WTC11 (cell line): ENCODE data around the gene SUPT4H1. TPM values are rescaled to one million over a fixed set of nuclear protein-coding genes. Genes with fewer than 3 reads are reported as not detected.

Experiments used
- ATAC-seq: fragments of 200-7000 bp; cut with Tn5 transposase; 2 replicates; pipeline ENCODE4 v1.10.0; 2021; ENCODE audit warnings: mild to moderate bottlenecking, moderate library complexity
- CTCF ChIA-PET: fragments of 300-600 bp; sonication (Branson Sonifier 250); formaldehyde crosslinking; loops from one replicate; lab custom pipeline; 2021; ENCODE audit warnings: antibody characterized with exemption; lab: Charles Lee
- POLR2A ChIA-PET: fragments of 350-600 bp; sonication (Branson Sonifier 250); formaldehyde crosslinking; loops from one replicate; lab custom pipeline; 2021; ENCODE audit warnings: antibody characterized with exemption; lab: Charles Lee
- DNase-seq: peaks from one replicate; pipeline ENCODE4 v3.0.0; 2021; ENCODE audit warnings: low spot score
- H3K27ac Mint-ChIP-seq: 2 replicates; pipeline ENCODE4 v1.8.0; 2021; ENCODE audit warnings: mixed read lengths
- H3K27me3 Mint-ChIP-seq: 2 replicates; pipeline ENCODE4 v1.8.0; 2021; ENCODE audit warnings: low read depth, mild to moderate bottlenecking, moderate library complexity, mixed read lengths
- H3K36me3 Mint-ChIP-seq: 2 replicates; pipeline ENCODE4 v1.8.0; 2021; ENCODE audit warnings: mixed read lengths
- H3K4me1 Mint-ChIP-seq: 2 replicates; pipeline ENCODE4 v1.8.0; 2022; ENCODE audit warnings: mixed read lengths
- H3K4me3 Mint-ChIP-seq: 2 replicates; pipeline ENCODE4 v1.8.0; 2021; ENCODE audit warnings: mild to moderate bottlenecking, moderate library complexity, mixed read lengths
- H3K9me3 Mint-ChIP-seq: 2 replicates; pipeline ENCODE4 v1.8.0; 2021; ENCODE audit warnings: mixed read lengths
- ATF1 ChIP-seq: sonication (generic); formaldehyde crosslinking; IDR thresholded peaks from 2 replicates; pipeline ENCODE4 v1.8.1; 2023; ENCODE audit warnings: mild to moderate bottlenecking, moderate library complexity, missing genetic modification reagents
- CREB1 ChIP-seq: sonication (generic); formaldehyde crosslinking; IDR thresholded peaks from 2 replicates; pipeline ENCODE4 v1.8.0; 2023; ENCODE audit warnings: mild to moderate bottlenecking, missing genetic modification reagents
- EMX1 ChIP-seq: fragments of 250-450 bp; sonication (Bioruptor Pico); IDR thresholded peaks from 2 replicates; pipeline ENCODE4 v1.8.0; 2021; ENCODE audit warnings: mild to moderate bottlenecking
- GTF2I ChIP-seq: fragments of 250-450 bp; sonication (Bioruptor Pico); conservative IDR thresholded peaks from 2 replicates; pipeline ENCODE4 v1.4.0; 2021; ENCODE audit warnings: mild to moderate bottlenecking
- IRF2 ChIP-seq: sonication (generic); formaldehyde crosslinking; IDR thresholded peaks from 2 replicates; pipeline ENCODE4 v1.8.0; 2022; ENCODE audit warnings: low read depth, missing genetic modification reagents, borderline replicate concordance
- MXD4 ChIP-seq: fragments of 250-450 bp; sonication (Bioruptor Pico); IDR thresholded peaks from 2 replicates; pipeline ENCODE4 v1.8.0; 2021; ENCODE audit warnings: mild to moderate bottlenecking, moderate library complexity, borderline replicate concordance
- NFATC4 ChIP-seq: fragments of 250-450 bp; sonication (Bioruptor Pico); IDR thresholded peaks from 2 replicates; pipeline ENCODE4 v1.9.0; 2021; ENCODE audit warnings: mild to moderate bottlenecking
- NFYB ChIP-seq: sonication (generic); formaldehyde crosslinking; conservative IDR thresholded peaks from 2 replicates; pipeline ENCODE4 v1.8.0; 2022; ENCODE audit warnings: low read depth, missing genetic modification reagents
- NR1H2 ChIP-seq: sonication (generic); formaldehyde crosslinking; IDR thresholded peaks from 2 replicates; pipeline ENCODE4 v1.9.0; 2021; ENCODE audit warnings: mild to moderate bottlenecking, moderate library complexity, missing genetic modification reagents
- OVOL2 ChIP-seq: fragments of 250-450 bp; sonication (Bioruptor Pico); IDR thresholded peaks from 2 replicates; pipeline ENCODE4 v1.9.0; 2021; ENCODE audit warnings: mild to moderate bottlenecking, borderline replicate concordance
- SMAD3 ChIP-seq: sonication (generic); formaldehyde crosslinking; IDR thresholded peaks from 2 replicates; pipeline ENCODE4 v1.8.0; 2022; ENCODE audit warnings: missing genetic modification reagents, mild to moderate bottlenecking, borderline replicate concordance
- SOX15 ChIP-seq: fragments of 250-450 bp; sonication (Bioruptor Pico); IDR thresholded peaks from 2 replicates; pipeline ENCODE4 v1.9.0; 2021; ENCODE audit warnings: mild to moderate bottlenecking
- TEAD1 ChIP-seq: sonication (generic); formaldehyde crosslinking; IDR thresholded peaks from 2 replicates; pipeline ENCODE4 v1.8.0; 2022; ENCODE audit warnings: mild to moderate bottlenecking, missing genetic modification reagents
- TEAD4 ChIP-seq: sonication (generic); formaldehyde crosslinking; IDR thresholded peaks from 2 replicates; pipeline ENCODE4 v1.8.0; 2022; ENCODE audit warnings: mild to moderate bottlenecking, missing genetic modification reagents
- ZNF121 ChIP-seq: sonication (generic); formaldehyde crosslinking; IDR thresholded peaks from 2 replicates; pipeline ENCODE4 v1.8.0; 2023; ENCODE audit warnings: missing genetic modification reagents
- ZNF219 ChIP-seq: sonication (generic); formaldehyde crosslinking; IDR thresholded peaks from 2 replicates; pipeline ENCODE4 v1.8.0; 2023; ENCODE audit warnings: missing genetic modification reagents, mild to moderate bottlenecking, borderline replicate concordance
- ZNF396 ChIP-seq: fragments of 250-450 bp; sonication (Bioruptor Pico); IDR thresholded peaks from 2 replicates; pipeline ENCODE4 v1.8.0; 2021; ENCODE audit warnings: mild to moderate bottlenecking, moderate library complexity, borderline replicate concordance
- total RNA-seq: library from RNA; stranded (reverse); gene quantifications from 3 replicates; pipeline ENCODE4 v1.2.3, GENCODE V29; 2021
- TF ChIP-seq, protein P1 (sequence below): fragments of 200-600 bp; IDR thresholded peaks from 2 replicates; pipeline ENCODE4 v1.8.0; 2022; ENCODE audit warnings: antibody characterized with exemption
- TF ChIP-seq, protein P2 (sequence below): sonication (generic); formaldehyde crosslinking; IDR thresholded peaks from 2 replicates; pipeline ENCODE4 v1.8.0; 2023; ENCODE audit warnings: missing genetic modification reagents
- TF ChIP-seq, protein P3 (sequence below): sonication (generic); formaldehyde crosslinking; IDR thresholded peaks from 2 replicates; pipeline ENCODE4 v1.8.1; 2022; ENCODE audit warnings: missing genetic modification reagents, borderline replicate concordance
- TF ChIP-seq, protein P4 (sequence below): fragments of 250-450 bp; sonication (Bioruptor Pico); IDR thresholded peaks from 2 replicates; pipeline ENCODE4 v2.1.2; 2022; ENCODE audit warnings: mild to moderate bottlenecking, moderate library complexity
- TF ChIP-seq, protein P5 (sequence below): sonication (generic); formaldehyde crosslinking; IDR thresholded peaks from 2 replicates; pipeline ENCODE4 v1.8.0; 2023; ENCODE audit warnings: mild to moderate bottlenecking, missing genetic modification reagents
- TF ChIP-seq, protein P6 (sequence below): sonication (generic); formaldehyde crosslinking; IDR thresholded peaks from 2 replicates; pipeline ENCODE4 v1.8.1; 2023; ENCODE audit warnings: mild to moderate bottlenecking, missing genetic modification reagents, moderate library complexity
- TF ChIP-seq, protein P7 (sequence below): sonication (generic); formaldehyde crosslinking; IDR thresholded peaks from 2 replicates; pipeline ENCODE4 v1.8.0; 2022; ENCODE audit warnings: mild to moderate bottlenecking, missing genetic modification reagents

Gene SUPT4H1
- total RNA-seq, 1 experiment from 2014 or later = 85.5 TPM

DNA sequence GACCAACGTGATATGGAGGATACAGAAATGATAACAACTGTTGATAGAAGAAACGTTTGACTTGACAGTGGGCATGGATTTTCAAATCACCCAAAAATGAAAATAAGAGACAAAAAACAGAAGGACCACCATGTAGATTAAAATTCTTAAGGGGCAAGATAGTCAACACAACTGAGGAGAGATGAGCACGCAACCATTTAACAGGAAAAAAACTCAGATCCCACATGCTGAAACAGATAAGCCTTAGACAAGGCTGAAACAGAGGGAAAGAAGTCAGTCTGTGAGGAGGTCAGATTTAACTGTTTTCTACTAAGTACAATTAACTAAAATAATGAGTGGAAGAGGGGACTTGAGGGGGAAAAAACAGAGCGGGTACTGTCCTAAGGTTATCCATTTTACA, 44.2 kb upstream of the SUPT4H1 start:
- DNase-seq (no peak), ATAC-seq (no peak)
- POLR2A ChIA-PET = no interaction called here
- Mint-ChIP-seq H3K27ac (no peak overlapping the region), H3K4me1 (peaks cover 33% of the 10 kb centered on the region), H3K4me3 (no peak overlapping the region), H3K27me3 (peaks cover 78% of the 10 kb centered on the region), H3K36me3 (no peaks in the 10 kb centered on the region), H3K9me3 (no peaks in the 10 kb centered on the region)
- CTCF ChIA-PET = interaction anchor here (1.0 kb wide), 1 partner anchor 21 kb away, joined by 3 read pairs; the partner anchor contains the start of gene RNF43
- no peak for TF ChIP-seq ZNF219
- no peak for TF ChIP-seq ATF1
- no peak for TF ChIP-seq NFATC4 (CRISPR knock-in tag)
- TF ChIP-seq, protein P1, sequence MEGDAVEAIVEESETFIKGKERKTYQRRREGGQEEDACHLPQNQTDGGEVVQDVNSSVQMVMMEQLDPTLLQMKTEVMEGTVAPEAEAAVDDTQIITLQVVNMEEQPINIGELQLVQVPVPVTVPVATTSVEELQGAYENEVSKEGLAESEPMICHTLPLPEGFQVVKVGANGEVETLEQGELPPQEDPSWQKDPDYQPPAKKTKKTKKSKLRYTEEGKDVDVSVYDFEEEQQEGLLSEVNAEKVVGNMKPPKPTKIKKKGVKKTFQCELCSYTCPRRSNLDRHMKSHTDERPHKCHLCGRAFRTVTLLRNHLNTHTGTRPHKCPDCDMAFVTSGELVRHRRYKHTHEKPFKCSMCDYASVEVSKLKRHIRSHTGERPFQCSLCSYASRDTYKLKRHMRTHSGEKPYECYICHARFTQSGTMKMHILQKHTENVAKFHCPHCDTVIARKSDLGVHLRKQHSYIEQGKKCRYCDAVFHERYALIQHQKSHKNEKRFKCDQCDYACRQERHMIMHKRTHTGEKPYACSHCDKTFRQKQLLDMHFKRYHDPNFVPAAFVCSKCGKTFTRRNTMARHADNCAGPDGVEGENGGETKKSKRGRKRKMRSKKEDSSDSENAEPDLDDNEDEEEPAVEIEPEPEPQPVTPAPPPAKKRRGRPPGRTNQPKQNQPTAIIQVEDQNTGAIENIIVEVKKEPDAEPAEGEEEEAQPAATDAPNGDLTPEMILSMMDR = no peak
- TF ChIP-seq, protein P2, sequence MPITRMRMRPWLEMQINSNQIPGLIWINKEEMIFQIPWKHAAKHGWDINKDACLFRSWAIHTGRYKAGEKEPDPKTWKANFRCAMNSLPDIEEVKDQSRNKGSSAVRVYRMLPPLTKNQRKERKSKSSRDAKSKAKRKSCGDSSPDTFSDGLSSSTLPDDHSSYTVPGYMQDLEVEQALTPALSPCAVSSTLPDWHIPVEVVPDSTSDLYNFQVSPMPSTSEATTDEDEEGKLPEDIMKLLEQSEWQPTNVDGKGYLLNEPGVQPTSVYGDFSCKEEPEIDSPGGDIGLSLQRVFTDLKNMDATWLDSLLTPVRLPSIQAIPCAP = no peak
- no peak for TF ChIP-seq OVOL2 (CRISPR knock-in tag)
- TF ChIP-seq, protein P3, sequence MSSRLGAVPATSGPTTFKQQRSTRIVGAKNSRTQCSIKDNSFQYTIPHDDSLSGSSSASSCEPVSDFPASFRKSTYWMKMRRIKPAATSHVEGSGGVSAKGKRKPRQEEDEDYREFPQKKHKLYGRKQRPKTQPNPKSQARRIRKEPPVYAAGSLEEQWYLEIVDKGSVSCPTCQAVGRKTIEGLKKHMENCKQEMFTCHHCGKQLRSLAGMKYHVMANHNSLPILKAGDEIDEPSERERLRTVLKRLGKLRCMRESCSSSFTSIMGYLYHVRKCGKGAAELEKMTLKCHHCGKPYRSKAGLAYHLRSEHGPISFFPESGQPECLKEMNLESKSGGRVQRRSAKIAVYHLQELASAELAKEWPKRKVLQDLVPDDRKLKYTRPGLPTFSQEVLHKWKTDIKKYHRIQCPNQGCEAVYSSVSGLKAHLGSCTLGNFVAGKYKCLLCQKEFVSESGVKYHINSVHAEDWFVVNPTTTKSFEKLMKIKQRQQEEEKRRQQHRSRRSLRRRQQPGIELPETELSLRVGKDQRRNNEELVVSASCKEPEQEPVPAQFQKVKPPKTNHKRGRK (CRISPR knock-in tag) = no peak
- no peak for TF ChIP-seq TEAD1
- TF ChIP-seq IRF2 (CRISPR knock-in tag) = no peak
- no peak for TF ChIP-seq NFYB
- TF ChIP-seq, protein P4, sequence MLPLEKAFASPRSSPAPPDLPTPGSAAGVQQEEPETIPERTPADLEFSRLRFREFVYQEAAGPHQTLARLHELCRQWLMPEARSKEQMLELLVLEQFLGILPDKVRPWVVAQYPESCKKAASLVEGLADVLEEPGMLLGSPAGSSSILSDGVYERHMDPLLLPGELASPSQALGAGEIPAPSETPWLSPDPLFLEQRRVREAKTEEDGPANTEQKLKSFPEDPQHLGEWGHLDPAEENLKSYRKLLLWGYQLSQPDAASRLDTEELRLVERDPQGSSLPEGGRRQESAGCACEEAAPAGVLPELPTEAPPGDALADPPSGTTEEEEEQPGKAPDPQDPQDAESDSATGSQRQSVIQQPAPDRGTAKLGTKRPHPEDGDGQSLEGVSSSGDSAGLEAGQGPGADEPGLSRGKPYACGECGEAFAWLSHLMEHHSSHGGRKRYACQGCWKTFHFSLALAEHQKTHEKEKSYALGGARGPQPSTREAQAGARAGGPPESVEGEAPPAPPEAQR (CRISPR knock-in tag) = no peak
- no peak for TF ChIP-seq CREB1 (CRISPR knock-in tag)
- TF ChIP-seq GTF2I = no peak
- TF ChIP-seq, protein P5, sequence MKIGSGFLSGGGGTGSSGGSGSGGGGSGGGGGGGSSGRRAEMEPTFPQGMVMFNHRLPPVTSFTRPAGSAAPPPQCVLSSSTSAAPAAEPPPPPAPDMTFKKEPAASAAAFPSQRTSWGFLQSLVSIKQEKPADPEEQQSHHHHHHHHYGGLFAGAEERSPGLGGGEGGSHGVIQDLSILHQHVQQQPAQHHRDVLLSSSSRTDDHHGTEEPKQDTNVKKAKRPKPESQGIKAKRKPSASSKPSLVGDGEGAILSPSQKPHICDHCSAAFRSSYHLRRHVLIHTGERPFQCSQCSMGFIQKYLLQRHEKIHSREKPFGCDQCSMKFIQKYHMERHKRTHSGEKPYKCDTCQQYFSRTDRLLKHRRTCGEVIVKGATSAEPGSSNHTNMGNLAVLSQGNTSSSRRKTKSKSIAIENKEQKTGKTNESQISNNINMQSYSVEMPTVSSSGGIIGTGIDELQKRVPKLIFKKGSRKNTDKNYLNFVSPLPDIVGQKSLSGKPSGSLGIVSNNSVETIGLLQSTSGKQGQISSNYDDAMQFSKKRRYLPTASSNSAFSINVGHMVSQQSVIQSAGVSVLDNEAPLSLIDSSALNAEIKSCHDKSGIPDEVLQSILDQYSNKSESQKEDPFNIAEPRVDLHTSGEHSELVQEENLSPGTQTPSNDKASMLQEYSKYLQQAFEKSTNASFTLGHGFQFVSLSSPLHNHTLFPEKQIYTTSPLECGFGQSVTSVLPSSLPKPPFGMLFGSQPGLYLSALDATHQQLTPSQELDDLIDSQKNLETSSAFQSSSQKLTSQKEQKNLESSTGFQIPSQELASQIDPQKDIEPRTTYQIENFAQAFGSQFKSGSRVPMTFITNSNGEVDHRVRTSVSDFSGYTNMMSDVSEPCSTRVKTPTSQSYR (CRISPR knock-in tag) = no peak

DNA sequence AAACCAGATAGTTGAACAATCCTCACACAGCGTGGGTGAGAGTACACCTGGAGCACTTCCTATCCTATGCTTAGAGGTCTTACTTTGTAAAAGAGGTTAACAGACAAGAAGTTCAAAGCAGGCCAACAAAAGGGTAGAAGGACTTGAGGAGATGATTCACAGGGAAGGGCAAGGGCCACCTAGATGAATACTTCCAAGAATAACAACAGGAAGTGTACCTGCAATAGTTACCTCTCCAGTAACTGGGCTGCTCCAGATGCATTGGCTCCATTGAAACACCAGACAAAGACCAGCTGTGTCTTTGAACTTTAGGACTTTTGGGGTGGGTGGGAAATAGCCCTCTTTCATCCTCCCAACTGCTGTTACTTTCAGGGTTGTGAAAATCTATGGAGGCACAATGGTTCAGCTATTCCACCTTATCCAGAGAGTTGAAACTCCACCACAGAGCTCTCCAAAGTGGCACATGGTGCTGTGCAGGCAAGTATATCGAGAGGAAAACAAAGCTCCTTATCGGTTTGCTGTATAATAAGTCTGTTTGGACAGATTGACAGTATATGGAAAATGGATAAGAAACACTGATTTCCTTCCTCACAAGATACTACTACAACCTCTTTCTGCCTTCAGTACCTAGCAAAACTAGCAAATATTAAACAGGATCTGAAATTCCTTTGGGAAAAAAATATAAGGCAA, 42.7 kb upstream of the SUPT4H1 start:
- H3K4me1 Mint-ChIP-seq = peaks cover 44% of the 10 kb centered on the region
- no peak; the same call in 1 of the 2 replicates for ATAC-seq
- no peak overlapping the region for H3K4me3 Mint-ChIP-seq
- POLR2A ChIA-PET = no interaction called here
- no peaks in the 10 kb centered on the region for H3K9me3 Mint-ChIP-seq
- peaks cover 72% of the 10 kb centered on the region for H3K27me3 Mint-ChIP-seq
- CTCF ChIA-PET = interaction anchor here (0.9 to 1.2 kb wide), 2 partner anchors 16 to 23 kb away, joined by 3 to 4 read pairs; partner anchors contain the start of gene RNF43
- no peaks in the 10 kb centered on the region for H3K36me3 Mint-ChIP-seq
- no peak for DNase-seq
- H3K27ac Mint-ChIP-seq = no peak overlapping the region
- no peak for TF ChIP-seq NR1H2
- TF ChIP-seq, protein P1 = no peak
- TF ChIP-seq SMAD3 (CRISPR knock-in tag) = no peak
- TF ChIP-seq EMX1 (CRISPR knock-in tag) = no peak
- no peak for TF ChIP-seq OVOL2 (CRISPR knock-in tag)
- TF ChIP-seq, protein P6, sequence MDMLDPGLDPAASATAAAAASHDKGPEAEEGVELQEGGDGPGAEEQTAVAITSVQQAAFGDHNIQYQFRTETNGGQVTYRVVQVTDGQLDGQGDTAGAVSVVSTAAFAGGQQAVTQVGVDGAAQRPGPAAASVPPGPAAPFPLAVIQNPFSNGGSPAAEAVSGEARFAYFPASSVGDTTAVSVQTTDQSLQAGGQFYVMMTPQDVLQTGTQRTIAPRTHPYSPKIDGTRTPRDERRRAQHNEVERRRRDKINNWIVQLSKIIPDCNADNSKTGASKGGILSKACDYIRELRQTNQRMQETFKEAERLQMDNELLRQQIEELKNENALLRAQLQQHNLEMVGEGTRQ (CRISPR knock-in tag) = no peak
- no peak for TF ChIP-seq MXD4 (CRISPR knock-in tag)
- no peak for TF ChIP-seq SOX15 (CRISPR knock-in tag)
- TF ChIP-seq, protein P7, sequence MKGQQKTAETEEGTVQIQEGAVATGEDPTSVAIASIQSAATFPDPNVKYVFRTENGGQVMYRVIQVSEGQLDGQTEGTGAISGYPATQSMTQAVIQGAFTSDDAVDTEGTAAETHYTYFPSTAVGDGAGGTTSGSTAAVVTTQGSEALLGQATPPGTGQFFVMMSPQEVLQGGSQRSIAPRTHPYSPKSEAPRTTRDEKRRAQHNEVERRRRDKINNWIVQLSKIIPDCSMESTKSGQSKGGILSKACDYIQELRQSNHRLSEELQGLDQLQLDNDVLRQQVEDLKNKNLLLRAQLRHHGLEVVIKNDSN (CRISPR knock-in tag) = no peak
- no peak for TF ChIP-seq ZNF396 (CRISPR knock-in tag)
- no peak for TF ChIP-seq GTF2I
- no peak for TF ChIP-seq ZNF121
- no peak for TF ChIP-seq TEAD4 (CRISPR knock-in tag)
